NT2/D1 (cell line): ENCODE measurements around the gene DUS1L.

Experiments
- DNase-seq: peaks from one replicate; pipeline ENCODE4 v3.0.0-alpha.2; 2011; ENCODE audit warnings: low read depth, low spot score
- H3K27me3 ChIP-seq: 2 replicates; pipeline ENCODE4 v1.6.0; 2011; ENCODE audit warnings: mild to moderate bottlenecking; ENCODE audit not compliant: insufficient read length, insufficient read depth
- H3K36me3 ChIP-seq: 2 replicates; pipeline ENCODE4 v1.6.1; 2011; ENCODE audit warnings: mild to moderate bottlenecking, low read length, mixed read lengths; ENCODE audit not compliant: insufficient read depth, insufficient read length
- H3K4me1 ChIP-seq: 2 replicates; pipeline ENCODE4 v1.5.1; 2011; ENCODE audit not compliant: insufficient read depth, insufficient read length
- H3K4me3 ChIP-seq: 2 replicates; pipeline ENCODE4 v1.5.1; 2011; ENCODE audit warnings: low read depth; ENCODE audit not compliant: insufficient read length
- H3K9ac ChIP-seq: 2 replicates; pipeline ENCODE4 v1.6.0; 2011; ENCODE audit warnings: low read depth; ENCODE audit not compliant: insufficient read length
- H3K9me3 ChIP-seq: 2 replicates; pipeline ENCODE4 v1.5.1; 2011; ENCODE audit warnings: mild to moderate bottlenecking, low read length; ENCODE audit not compliant: insufficient read depth
- SUZ12 ChIP-seq: IDR thresholded peaks from 2 replicates; pipeline ENCODE4 v1.6.1; 2011; ENCODE audit not compliant: insufficient read length, insufficient read depth; ENCODE audit errors: extremely low read depth
- YY1 ChIP-seq: IDR thresholded peaks from 2 replicates; pipeline ENCODE4 v1.6.1; 2011; ENCODE audit not compliant: insufficient read length, insufficient read depth
- ZNF274 ChIP-seq: IDR thresholded peaks from 2 replicates; pipeline ENCODE4 v1.6.1; 2011; ENCODE audit warnings: mild to moderate bottlenecking, low read depth, low read length

Gene DUS1L

DNA sequence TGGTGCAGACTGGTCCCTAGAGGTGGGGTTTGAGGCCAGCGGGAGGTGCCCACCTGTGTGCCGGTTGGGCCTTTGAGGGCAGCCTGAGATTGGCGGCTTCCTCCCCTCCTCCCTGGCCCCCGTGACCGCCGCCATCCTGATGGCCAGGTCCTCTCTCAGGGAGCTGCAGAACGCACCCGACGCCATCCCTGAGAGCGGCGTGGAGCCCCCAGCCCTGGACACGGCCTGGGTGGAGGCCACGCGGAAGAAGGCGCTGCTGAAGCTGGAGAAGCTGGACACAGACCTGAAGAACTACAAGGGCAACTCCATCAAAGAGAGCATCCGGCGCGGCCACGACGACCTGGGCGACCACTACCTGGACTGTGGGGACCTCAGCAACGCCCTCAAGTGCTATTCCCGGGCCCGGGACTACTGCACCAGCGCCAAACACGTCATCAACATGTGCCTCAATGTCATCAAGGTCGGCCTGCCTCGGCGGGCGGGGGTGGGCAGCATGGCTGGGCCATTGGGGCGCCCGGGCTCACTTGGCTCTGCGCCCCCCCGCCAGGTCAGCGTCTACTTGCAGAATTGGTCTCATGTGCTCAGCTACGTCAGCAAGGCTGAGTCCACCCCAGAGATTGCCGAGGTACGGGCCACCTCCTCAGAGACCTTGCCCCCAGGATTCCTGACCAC lies 11.1 kb downstream of the DUS1L start:
- no peak for DNase-seq
- Histone ChIP-seq H3K4me3 (no peak overlapping the region), H3K27me3 (peaks cover 3% of the 10 kb centered on the region), H3K9ac (no peak overlapping the region), H3K4me1 (peaks cover 29% of the 10 kb centered on the region), H3K36me3 (peaks cover 76% of the 10 kb centered on the region), H3K9me3 (no peaks in the 10 kb centered on the region)
- TF ChIP-seq YY1 (no peak), SUZ12 (no peak)

DNA sequence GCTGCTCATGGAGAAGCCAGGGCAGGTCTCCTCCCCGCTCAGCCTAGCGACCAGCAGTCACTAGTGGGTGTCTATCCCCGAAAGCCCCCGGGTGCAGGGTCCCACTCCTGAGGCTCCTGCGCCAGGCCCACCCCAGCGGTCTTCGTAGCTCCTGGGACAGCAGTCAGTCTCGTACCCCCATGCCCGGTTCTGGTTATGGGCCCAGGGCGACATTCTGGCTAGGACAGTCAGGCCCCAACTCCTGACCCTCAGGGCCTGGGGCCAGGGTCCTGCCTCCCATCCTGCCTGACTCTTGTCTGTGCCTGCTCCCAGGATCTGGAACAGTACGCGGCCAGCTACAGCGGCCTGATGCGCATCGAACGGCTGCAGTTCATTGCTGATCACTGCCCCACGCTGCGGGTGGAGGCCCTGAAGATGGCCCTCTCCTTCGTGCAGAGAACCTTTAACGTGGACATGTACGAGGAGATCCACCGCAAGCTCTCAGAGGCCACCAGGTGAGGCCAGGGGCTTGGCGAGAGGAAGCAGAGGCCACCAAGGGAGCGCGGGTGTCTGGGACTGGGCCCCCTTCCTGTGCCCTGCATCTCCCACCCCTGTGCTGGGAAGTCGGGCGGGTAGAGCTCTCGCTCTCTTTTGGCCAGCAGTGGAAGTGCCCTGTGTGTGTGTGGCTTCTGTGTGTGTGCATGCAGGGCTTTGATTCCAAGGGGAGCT lies 11.9 kb downstream of the DUS1L start:
- Histone ChIP-seq H3K36me3 (peaks cover 76% of the 10 kb centered on the region), H3K4me3 (no peak overlapping the region), H3K4me1 (peaks cover 29% of the 10 kb centered on the region)

DNA sequence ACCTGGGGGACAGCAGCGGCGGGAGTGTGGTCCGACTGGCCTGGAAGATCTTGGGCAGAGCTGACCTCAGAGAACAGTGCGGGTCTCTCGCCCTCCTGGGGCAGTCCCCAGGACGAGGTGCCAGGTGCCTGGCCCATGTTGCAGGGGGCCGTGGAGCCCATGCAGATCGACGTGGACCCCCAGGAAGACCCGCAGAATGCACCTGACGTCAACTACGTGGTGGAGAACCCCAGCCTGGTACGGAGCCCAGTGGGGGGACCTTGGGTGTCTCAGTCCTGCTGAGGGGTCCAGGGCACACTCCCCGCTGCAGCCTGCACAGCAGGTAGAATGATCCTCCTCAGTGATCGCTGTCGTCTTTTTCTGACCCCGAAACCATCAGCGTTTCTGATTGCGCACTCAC lies 12.5 kb downstream of the DUS1L start:
- DNase-seq, result no peak
- H3K9me3 ChIP-seq, result no peaks in the 10 kb centered on the region
- H3K36me3 ChIP-seq, result peaks cover 76% of the 10 kb centered on the region
- peaks cover 3% of the 10 kb centered on the region for H3K27me3 ChIP-seq
- H3K9ac ChIP-seq, result peak overlapping the region; percentile 96
- no peak for TF ChIP-seq SUZ12
- peak overlapping the region; percentile 97 for H3K4me3 ChIP-seq
- peaks cover 26% of the 10 kb centered on the region for H3K4me1 ChIP-seq

More for the DNA sequence above, 11.9 kb downstream of the DUS1L start:
- Histone ChIP-seq H3K9ac (peak overlapping the region; percentile 96), H3K9me3 (no peaks in the 10 kb centered on the region), H3K27me3 (peaks cover 3% of the 10 kb centered on the region)
- no peak for DNase-seq
- TF ChIP-seq ZNF274, result no peak
- no peak for TF ChIP-seq YY1
- TF ChIP-seq SUZ12, result no peak

DNA sequence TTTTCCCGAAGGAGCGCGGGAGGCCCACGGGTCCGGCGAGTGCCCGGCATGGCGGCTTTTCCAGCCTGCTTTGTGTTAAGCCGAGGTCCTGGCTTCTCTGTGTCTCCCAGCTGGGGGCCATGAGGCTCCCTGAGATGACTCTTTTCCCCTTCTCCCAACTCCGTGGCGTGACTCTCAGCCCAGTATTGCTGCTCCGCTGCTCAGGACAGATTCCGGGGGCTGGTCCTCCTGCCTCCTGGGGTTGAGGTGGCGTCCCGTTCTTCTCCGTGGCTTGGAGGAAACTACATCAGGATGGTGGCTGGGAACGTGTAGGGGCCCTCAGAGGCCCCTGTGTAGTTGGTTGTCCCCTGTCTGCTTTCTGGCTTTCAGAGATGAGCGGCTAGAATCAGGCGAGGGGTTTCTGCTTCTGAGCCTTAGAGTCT lies 13.0 kb downstream of the DUS1L start:
- Histone ChIP-seq H3K9ac (peak overlapping the region; percentile 96), H3K36me3 (peaks cover 76% of the 10 kb centered on the region), H3K4me3 (peak overlapping the region; percentile 97)

DNA sequence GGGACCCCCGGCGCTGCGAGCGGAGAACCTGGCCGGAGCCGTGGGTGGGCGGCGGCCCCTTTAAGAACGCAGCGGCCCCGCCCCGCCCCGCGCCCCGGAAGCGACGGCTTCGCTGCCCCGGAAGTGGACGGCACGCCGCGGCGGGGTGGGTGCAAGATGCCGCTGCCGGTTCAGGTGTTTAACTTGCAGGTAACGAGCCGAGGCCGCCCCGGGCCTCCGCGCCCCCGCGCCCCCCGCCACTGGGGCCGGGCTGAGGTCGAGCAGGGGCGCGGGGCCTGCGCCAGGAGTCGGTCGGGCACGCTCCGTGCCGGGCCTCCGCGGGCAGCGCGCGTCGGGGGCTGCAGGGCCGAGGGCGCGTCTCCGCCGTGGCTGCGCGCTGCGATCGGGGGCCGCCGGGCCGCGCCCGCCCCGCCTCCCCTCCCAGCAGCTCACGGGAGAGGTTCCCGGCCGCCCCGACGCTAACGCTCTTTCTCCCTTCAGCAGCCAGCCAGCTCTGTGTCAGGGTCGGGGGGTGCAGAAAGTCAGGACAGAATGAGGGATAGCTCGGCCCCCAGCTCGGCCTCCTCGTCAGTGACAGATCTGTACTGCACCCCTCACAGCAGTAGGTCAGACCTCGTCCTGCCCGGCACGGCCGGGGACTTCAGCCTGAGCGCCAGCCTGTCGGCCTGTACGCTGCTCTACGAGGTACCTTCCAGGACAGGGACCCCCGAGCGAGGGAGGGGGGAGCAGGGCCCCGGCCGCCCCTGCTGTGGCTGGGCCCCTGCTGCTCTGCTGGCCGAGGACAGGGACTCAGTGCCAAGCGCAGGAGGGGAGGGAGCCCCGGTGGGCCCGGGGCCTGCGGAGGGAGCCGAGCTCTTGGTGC lies 13.6 kb downstream of the DUS1L start, which contains the start of the genes GPS1 and RFNG:
Gene GPS1 (plus strand): TSS at position 123 of the 862 bp plus-strand sequence. CDS start 34 bp downstream, at position 157.
Gene RFNG (minus strand): TSS at position 36 of the 862 bp plus-strand sequence. CDS start 45 bp downstream, outside the sequence.
- DNase-seq, result no peak
- H3K9me3 ChIP-seq, result no peaks in the 10 kb centered on the region
- TF ChIP-seq ZNF274 (no peak), SUZ12 (no peak), YY1 (no peak)
- H3K36me3 ChIP-seq, result peaks cover 76% of the 10 kb centered on the region
- peak within 1 kb of the TSS; percentile 97 for H3K4me3 ChIP-seq
- H3K27me3 ChIP-seq, result peaks cover 3% of the 10 kb centered on the region
- peaks cover 26% of the 10 kb centered on the region for H3K4me1 ChIP-seq
- peak within 1 kb of the TSS; percentile 96 for H3K9ac ChIP-seq

More for the DNA sequence above, 13.0 kb downstream of the DUS1L start:
- no peak for DNase-seq
- H3K4me1 ChIP-seq, result peaks cover 26% of the 10 kb centered on the region
- TF ChIP-seq ZNF274 (no peak), YY1 (no peak), SUZ12 (no peak)
- no peaks in the 10 kb centered on the region for H3K9me3 ChIP-seq
- H3K27me3 ChIP-seq, result peaks cover 3% of the 10 kb centered on the region

DNA sequence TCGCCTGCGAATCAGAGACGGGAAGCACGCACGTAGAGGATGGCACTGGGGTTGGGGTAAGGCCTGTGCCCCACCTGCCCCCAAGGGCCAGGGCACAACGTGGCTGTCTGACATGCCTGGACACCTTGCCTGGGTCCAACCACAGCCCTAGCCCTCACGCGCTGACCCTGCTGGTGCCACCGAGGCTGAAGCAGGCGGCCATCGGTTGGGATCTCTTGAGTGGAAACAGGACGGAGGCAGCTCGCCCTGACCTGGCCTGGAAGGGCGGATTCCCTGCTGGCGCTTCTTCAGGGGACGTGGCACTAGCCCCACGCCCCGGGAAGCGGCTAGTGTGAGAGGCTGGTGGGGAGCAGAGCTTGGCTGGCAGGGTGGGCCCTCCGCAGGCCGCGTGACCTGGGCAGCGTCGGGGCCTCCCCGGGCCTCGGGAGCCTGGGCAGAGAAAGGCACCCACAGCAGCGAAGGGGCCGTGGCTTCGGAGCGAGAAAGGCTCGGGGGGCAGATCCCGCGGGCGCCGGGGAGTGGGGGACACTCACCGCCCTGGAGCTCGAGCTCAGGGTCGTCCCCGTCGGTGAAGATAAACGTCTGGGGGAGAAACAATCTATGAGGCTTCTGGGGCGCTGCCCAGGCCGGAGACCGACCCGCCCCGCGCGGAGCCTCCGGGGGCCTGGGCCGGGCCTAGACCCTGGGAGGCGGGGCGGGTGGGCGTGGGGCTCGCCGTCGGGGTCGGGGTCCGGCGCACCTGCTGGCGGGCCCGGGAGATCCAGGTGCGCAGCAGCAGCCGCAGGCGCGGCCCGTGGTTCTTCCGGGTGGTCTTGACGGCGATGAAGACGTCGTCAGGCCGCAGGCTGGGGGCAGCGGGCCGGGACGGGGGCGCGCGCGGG lies 14.6 kb downstream of the DUS1L start:
- peak overlapping the region; percentile 97 for H3K4me3 ChIP-seq
- peaks cover 3% of the 10 kb centered on the region for H3K27me3 ChIP-seq
- peaks cover 28% of the 10 kb centered on the region for H3K4me1 ChIP-seq
- H3K9ac ChIP-seq, result peak overlapping the region; percentile 96
- no peaks in the 10 kb centered on the region for H3K9me3 ChIP-seq
- DNase-seq, result no peak
- TF ChIP-seq YY1 (no peak), SUZ12 (no peak), ZNF274 (no peak)
- H3K36me3 ChIP-seq, result peaks cover 73% of the 10 kb centered on the region
